Activated naive CD4-positive, alpha-beta T cell treated with anti-CD3 and anti-CD28 coated beads, Interleukin-2, amount 50 U/mL, for 24 hours (primary cell): ENCODE data around the gene BCL7A.
"Not testable (repeated sequence)": the region's sequence is repeated elsewhere in the genome, so short reads cannot be mapped to it uniquely, and the experiment has no call there.

Experiments
- H3K27ac Mint-ChIP-seq: one replicate; pipeline ENCODE4 v1.8.0; 2021; ENCODE audit warnings: mild to moderate bottlenecking, mixed read lengths
- H3K27me3 Mint-ChIP-seq: one replicate; pipeline ENCODE4 v1.8.0; 2021; ENCODE audit warnings: mixed read lengths
- H3K36me3 Mint-ChIP-seq: one replicate; pipeline ENCODE4 v1.8.0; 2021; ENCODE audit warnings: mixed read lengths
- H3K4me1 Mint-ChIP-seq: one replicate; pipeline ENCODE4 v1.8.0; 2021; ENCODE audit warnings: mixed read lengths
- H3K4me3 Mint-ChIP-seq: one replicate; pipeline ENCODE4 v1.8.0; 2021; ENCODE audit warnings: mild to moderate bottlenecking, mixed read lengths
- H3K9me3 Mint-ChIP-seq: one replicate; pipeline ENCODE4 v1.8.0; 2021; ENCODE audit warnings: mixed read lengths

Gene BCL7A

DNA sequence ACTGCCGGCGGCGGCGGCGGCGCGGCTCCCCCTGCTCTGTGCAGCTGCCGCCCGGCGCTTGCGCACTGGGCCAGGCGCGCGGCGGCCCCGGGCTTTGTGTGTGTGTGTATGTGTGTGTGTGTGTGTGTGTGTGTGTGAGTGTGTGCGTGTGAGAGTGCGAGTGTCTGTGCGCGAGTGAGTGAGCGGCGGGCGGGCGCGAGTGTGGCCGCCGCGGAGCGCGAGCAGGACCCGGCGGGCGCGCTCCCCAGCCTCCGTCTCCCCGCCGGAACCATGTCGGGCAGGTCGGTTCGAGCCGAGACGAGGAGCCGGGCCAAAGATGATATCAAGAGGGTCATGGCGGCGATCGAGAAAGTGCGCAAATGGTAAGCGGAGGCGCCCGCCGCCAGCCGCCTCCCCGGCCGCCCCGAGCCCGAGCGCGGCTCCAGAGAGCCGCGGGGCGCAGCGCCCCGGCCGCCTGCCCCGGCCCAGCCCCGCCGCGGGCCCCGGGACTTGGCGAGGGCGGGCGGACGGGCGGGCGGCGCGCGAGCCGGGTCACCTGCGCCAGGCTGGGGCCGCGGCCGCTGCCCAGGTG lies at the start of gene BCL7A:
TSS of gene BCL7A (plus strand) at position 63 of the 571 bp plus-strand sequence. CDS start at position 271, 208 bp downstream.
- H3K4me1 Mint-ChIP-seq, result peaks cover 9% of the 10 kb centered on the region

DNA sequence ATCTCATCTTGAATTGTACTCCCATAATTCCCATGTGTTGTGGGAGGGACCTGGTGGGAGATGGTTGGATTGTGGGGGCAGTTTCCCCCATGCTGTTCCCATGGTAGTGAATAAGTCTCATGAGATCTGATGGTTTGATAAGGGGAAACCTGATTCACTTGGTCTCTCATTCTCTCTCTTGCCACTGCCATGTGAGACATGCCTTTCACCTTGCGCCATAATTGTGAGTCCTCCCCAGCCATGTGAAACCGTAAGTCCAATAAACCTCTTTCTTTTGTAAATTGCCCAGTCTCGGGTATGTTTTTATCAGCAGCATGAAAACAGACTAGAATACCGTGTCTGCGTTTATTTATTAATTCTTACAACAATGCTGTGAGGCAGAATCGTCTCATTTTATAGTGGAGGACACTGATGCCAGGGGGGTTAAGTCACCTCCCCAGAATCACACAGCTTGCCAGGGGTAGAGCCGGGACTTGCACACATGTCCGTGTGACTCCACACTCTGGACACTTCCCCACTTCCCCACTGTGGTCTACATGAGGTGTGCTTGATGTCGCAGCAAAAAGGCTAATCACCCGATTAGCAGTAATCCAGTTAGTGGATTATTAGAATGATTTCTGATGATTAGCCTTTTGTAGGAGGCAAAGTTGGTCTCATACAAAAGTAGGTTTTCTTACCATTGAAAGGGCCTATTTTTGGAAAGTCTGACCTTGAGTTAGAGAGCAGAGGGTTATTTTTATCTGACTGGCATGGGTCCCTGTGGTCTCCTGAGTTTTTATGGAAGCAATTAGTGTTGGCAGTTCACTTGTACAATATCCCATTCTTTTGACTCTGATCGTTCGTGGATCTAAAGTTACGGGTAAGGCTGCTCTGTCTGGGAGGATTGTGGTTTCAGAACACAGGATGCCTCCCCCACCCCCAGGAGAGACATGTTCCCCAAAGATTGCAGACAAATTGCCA lies 47.4 kb upstream of the BCL7A start:
- Mint-ChIP-seq H3K27ac (peak overlapping the region; percentile 19), H3K9me3 (no peaks in the 10 kb centered on the region), H3K27me3 (no peaks in the 10 kb centered on the region), H3K4me1 (no peaks in the 10 kb centered on the region), H3K4me3 (no peak overlapping the region), H3K36me3 (peaks cover 3% of the 10 kb centered on the region)

More for the DNA sequence above, at the start of gene BCL7A:
- peak within 1 kb of the TSS; percentile 88 for H3K4me3 Mint-ChIP-seq
- H3K27me3 Mint-ChIP-seq, result peaks cover 7% of the 10 kb centered on the region
- peaks cover 1% of the 10 kb centered on the region for H3K36me3 Mint-ChIP-seq
- peak within 1 kb of the TSS; percentile 93 for H3K27ac Mint-ChIP-seq
- no peaks in the 10 kb centered on the region for H3K9me3 Mint-ChIP-seq

DNA sequence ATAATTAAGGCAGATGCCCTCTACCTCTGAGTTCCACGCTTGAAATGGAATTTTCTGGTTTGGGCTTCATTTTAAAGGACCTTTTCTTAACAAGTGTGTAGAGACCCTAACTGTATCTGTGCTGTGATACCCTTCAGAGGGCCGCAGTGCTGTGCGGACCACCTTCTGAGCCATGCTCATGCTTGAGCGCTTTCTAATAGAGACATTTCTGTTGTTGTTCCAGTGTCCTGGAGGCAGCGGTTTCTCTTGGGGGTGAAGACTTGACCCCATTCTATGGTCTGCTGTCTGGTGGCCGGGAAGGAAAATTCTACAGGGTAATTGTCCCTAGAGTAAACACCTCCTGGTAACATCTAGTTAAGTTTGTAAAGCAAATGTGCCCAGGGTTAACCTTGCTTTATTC lies 46.7 kb upstream of the BCL7A start:
- peaks cover 3% of the 10 kb centered on the region for H3K36me3 Mint-ChIP-seq
- H3K9me3 Mint-ChIP-seq, result no peaks in the 10 kb centered on the region
- no peaks in the 10 kb centered on the region for H3K4me1 Mint-ChIP-seq
- H3K27me3 Mint-ChIP-seq, result no peaks in the 10 kb centered on the region
- H3K4me3 Mint-ChIP-seq, result no peak overlapping the region
- no peak overlapping the region for H3K27ac Mint-ChIP-seq

DNA sequence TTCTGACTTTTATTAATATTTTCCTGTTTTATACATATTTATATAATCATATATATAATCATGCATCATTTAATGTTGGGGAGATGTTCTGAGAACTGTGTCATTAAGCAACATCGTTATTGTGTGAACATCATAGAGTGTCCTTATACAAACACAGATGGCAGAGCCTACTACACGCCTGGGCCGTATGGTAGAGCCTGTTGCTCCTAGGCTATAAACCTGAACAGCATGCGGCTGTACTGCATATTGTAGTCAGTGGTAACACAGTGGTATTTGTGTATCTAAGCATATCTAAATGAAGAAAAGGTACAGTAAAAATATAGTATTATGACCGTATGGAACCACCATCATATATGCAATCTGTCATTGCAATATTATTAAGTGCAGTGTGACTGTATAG lies 44.7 kb upstream of the BCL7A start:
- Mint-ChIP-seq H3K27ac (no peak overlapping the region), H3K4me1 (no peaks in the 10 kb centered on the region), H3K9me3 (no peaks in the 10 kb centered on the region)

DNA sequence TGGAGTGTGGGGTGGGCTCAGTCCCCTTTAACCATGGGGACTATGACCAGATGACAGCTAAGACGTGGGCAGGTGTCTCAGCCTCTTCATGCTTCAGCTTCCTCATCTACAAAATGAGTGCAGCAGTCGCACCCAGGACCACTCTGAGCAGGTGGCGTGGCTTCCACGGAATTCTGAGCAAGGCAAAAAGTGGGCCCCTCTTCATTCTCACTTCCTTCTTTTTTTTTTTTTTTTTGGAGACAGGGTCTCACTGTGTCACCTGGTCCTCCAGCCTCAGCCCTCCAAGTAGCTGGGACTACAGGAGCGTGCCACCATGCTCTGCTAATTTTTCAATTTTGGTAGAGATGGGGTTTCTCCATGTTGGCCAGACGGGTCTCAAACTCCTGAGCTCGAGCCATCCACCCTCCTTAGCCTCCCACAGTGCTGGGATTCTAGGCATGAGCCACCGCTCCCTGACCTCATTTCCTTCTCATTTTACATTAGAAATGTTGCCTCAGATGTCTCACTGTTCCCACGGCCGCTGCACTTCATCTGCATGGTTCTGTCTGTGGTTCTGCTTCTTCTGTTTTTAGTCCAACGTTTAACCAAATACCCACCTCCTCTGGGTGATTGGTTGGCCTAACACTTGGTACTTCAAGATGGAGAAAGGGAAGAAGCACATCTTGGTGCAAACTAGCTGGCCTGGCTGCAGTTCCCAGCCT lies 41.3 kb upstream of the BCL7A start:
- Mint-ChIP-seq H3K27ac (no peak overlapping the region), H3K27me3 (no peaks in the 10 kb centered on the region)

More for the DNA sequence above, 44.7 kb upstream of the BCL7A start:
- Mint-ChIP-seq H3K4me3 (no peak overlapping the region), H3K36me3 (peaks cover 3% of the 10 kb centered on the region), H3K27me3 (no peaks in the 10 kb centered on the region)

DNA sequence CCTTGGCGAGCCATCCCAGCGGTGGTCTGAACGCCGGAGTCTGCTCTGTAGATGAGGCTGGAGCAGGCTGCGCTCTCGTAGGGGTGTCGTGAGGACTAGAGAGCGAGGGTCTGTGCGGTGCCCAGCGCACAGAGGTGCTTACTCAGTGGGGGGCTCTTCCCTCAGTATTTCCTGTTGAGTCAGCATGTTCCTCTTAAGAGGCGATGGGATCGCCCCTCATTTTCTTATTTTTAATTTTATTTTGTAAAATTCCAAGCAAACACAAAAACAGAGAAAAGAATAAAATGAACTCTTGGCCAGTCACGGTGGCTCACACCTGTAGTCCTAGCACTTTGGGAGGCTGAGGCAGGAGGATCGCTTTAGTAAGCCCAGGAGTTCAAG lies 40.8 kb upstream of the BCL7A start:
- Mint-ChIP-seq H3K27ac (no peak overlapping the region), H3K27me3 (no peaks in the 10 kb centered on the region), H3K4me3 (no peak overlapping the region), H3K9me3 (no peaks in the 10 kb centered on the region), H3K4me1 (peaks cover 8% of the 10 kb centered on the region), H3K36me3 (no peaks in the 10 kb centered on the region)

More for the DNA sequence above, 41.3 kb upstream of the BCL7A start:
- Mint-ChIP-seq H3K36me3 (no peaks in the 10 kb centered on the region), H3K9me3 (no peaks in the 10 kb centered on the region), H3K4me1 (peaks cover 8% of the 10 kb centered on the region), H3K4me3 (no peak overlapping the region)

DNA sequence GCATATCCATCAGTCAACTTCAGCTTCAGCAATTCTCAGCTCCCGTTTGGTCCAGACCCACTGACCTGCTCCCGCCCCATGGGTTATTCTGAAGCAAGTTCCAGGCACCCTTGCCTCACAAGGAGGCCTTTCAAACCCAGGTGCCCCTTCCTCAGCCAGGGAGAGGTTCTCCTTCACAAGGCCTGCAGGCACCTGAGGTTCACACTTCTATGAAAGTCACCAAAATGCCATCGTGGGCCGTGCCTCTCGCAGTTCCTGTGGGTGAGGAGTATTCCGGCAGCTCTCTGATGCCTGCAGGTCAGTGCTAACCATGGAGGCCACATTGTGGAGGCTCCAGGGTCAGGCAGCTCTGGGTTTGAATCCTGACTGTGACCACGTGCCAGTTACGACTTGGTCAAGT lies 40.2 kb upstream of the BCL7A start:
- Mint-ChIP-seq H3K27me3 (no peaks in the 10 kb centered on the region), H3K27ac (no peak overlapping the region), H3K4me1 (peaks cover 8% of the 10 kb centered on the region), H3K4me3 (no peak overlapping the region), H3K36me3 (no peaks in the 10 kb centered on the region), H3K9me3 (no peaks in the 10 kb centered on the region)

DNA sequence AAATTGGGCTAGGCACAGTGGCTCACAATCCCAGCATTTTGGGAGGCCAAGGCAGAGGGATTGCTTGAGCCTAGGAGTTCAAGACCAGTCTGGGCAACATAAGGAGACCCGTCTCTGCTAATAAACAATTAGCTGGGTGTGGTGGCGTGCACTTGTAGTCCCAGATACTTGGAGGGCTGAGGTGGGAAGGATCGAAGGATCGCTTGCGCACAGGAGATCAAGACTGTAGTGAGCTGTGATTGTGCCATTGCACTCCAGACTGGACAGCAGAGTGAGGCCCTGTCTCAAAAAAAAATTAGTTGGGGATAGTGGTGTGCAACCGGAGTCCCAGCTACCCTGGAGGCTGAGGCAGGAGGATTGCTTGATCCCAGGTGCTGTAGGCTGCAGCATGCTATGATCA lies 38.7 kb upstream of the BCL7A start:
- no peak overlapping the region for H3K4me3 Mint-ChIP-seq
- peaks cover 8% of the 10 kb centered on the region for H3K4me1 Mint-ChIP-seq
- H3K9me3 Mint-ChIP-seq, result no peaks in the 10 kb centered on the region
- H3K36me3 Mint-ChIP-seq, result no peaks in the 10 kb centered on the region
- H3K27me3 Mint-ChIP-seq, result no peaks in the 10 kb centered on the region
- no peak overlapping the region for H3K27ac Mint-ChIP-seq

DNA sequence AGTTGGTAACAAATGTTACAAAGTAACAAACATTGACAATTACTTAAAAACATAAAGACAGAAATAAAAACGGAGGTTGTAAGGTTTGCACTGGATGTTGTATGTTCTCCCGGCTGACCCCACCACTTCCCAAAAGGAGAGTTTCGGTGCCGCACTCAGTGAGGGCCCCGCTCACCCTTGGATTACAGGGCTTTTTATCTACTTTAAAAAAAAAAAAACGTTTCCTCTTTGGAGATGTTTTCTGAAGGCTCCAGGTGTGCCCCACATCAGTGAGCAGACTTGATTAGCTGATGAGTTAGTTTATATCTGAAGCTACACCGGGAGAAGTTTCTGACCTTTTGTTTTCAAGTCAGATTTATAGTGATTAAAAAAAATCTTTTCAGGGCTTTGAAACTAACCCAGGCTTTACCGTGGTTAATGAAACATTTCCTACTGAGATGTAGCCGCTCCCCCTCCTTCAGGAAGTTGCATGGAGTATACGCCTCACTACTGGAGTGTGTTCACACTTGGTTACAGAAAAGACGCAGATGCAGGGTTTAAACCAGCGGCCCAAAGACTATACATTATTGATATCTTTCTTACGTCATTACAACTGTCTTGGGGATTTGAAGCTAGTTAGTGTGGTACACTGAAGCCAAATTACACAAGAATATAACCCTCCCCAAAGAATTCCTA lies 38.0 kb upstream of the BCL7A start:
- Mint-ChIP-seq H3K27ac (no peak overlapping the region), H3K4me3 (no peak overlapping the region), H3K36me3 (no peaks in the 10 kb centered on the region), H3K4me1 (peaks cover 8% of the 10 kb centered on the region), H3K27me3 (no peaks in the 10 kb centered on the region), H3K9me3 (no peaks in the 10 kb centered on the region)

DNA sequence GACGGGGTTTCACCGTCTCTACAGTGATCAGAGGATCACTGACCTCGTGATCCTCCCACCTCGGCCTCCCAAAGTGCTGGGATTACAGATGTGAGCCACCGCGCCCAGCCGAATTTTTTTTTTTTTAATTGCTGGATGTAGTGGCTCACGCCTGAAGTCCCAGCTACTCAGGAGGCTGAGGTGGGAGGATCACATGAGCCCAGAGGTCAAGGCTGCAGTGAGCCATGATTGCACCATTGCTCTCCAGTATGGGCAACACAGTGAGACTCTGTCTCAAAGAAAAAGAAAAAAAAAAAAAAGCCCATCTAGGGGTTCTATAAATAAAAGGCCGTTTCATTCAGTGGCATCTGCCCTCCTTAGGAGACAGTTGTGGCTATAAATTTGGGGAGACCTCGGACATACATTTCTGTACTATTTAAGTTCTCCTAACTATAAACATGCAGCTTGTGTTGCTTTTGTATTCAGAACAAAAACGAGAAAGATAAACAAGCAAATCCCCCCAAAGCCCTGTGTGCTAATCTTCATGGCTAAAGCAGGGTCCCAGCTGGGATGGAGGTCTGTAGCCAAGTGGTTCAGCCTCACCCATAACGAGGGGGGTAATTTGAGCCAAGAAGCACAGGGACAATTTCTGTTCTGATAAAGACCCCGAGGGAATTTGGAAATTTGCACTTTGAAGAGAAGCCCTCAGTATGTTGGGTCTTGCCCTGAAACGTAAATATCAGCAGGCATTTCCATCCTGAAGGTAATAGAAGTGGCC lies 35.0 kb upstream of the BCL7A start:
- Mint-ChIP-seq H3K4me1 (peaks cover 8% of the 10 kb centered on the region), H3K4me3 (no peak overlapping the region), H3K9me3 (no peaks in the 10 kb centered on the region), H3K36me3 (no peaks in the 10 kb centered on the region), H3K27ac (no peak overlapping the region), H3K27me3 (no peaks in the 10 kb centered on the region)

DNA sequence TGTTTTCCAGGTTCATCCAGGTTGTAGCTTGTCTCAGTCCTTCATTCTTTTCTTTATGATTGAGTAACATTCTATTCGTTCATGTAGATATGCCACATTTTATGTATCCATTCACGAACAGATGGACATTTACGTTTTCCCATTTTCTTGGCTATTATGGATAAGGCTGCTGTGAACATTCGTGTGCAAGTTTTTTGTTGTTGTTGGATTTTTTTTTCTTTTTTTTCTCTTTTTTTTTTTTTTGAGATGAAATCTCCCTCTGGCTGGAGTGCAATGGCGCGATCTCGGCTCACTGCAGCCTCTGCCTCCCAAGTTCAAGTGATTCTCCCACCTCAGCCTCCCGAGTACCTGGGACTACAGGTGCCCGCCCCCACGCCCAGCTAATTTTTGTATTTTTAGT lies 33.2 kb upstream of the BCL7A start:
- not testable (repeated sequence) for H3K36me3 Mint-ChIP-seq, H3K9me3 Mint-ChIP-seq, H3K4me3 Mint-ChIP-seq, H3K4me1 Mint-ChIP-seq, H3K27ac Mint-ChIP-seq, H3K27me3 Mint-ChIP-seq

DNA sequence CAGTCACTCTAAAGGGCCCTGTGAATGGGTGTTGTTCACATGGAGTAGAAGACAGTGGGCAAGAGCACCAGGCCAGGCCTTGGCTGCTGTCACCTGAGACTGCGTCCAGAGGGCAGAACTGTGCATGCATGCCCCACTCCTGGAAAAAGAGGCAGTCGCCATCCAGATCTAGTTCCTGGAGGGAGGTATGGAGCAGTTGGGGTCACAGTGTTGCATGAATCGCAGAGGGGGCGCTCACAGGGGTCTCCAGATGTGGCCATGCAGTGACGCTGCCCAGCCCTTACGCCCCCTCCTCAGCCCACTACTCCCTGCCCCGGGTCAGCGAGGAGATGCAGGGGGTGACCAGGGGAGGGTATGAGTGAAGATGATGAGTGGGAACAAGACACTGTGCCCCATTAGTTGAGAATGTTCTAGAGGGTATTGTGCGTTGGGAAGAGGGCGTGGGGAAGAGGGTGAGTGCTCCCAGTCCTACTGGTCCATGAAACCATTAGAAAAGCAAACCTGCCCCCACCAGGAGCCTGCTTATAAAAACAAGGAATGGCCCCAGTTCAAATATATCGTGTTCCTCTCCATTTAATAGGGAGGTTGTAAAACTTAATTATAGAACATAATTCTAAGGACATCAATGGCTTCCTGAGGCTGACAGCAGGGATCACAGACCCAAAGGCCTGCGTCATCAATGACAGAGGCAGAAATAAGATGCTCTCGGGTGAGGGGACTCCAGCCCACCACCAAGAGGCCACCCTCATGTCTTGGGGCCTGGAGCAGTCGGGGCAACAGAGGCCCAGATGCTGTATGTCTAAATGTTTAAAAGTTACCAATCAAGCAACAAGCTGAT lies 32.2 kb upstream of the BCL7A start:
- no peaks in the 10 kb centered on the region for H3K27me3 Mint-ChIP-seq
- no peaks in the 10 kb centered on the region for H3K36me3 Mint-ChIP-seq
- H3K27ac Mint-ChIP-seq, result no peak overlapping the region
- no peaks in the 10 kb centered on the region for H3K9me3 Mint-ChIP-seq
- H3K4me1 Mint-ChIP-seq, result peaks cover 4% of the 10 kb centered on the region
- H3K4me3 Mint-ChIP-seq, result no peak overlapping the region

DNA sequence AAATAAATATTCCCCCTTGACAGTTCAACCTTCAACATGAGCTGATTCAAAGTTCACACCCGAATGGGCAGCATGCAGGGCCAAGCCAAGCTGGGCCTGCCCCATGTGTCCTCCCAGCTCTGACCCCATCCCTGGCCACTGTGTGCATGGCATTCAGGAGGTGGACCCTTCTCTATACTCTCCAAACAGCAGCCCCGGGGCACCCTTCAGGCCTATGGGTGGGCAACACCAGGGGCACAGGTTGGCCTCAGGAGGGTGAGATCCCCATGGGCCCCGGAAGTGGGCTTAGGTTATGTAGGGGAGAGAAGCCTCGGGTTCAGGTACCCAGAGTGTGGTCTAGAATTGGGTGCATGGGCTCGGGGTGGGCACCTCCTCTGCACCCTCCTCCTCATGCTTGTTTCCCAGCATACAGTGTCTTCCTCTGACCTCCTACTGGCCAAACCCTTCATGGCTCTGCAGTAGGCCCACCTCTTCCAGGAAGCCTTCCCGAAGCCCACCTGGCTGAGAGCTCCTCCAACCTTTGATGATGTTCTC lies 31.5 kb upstream of the BCL7A start:
- H3K27ac Mint-ChIP-seq, result no peak overlapping the region
- H3K4me3 Mint-ChIP-seq, result no peak overlapping the region
- H3K27me3 Mint-ChIP-seq, result no peaks in the 10 kb centered on the region
- no peaks in the 10 kb centered on the region for H3K36me3 Mint-ChIP-seq
- H3K9me3 Mint-ChIP-seq, result no peaks in the 10 kb centered on the region
- H3K4me1 Mint-ChIP-seq, result peaks cover 4% of the 10 kb centered on the region
